Measurements from ENCODE around the gene RFESD.

DNA sequence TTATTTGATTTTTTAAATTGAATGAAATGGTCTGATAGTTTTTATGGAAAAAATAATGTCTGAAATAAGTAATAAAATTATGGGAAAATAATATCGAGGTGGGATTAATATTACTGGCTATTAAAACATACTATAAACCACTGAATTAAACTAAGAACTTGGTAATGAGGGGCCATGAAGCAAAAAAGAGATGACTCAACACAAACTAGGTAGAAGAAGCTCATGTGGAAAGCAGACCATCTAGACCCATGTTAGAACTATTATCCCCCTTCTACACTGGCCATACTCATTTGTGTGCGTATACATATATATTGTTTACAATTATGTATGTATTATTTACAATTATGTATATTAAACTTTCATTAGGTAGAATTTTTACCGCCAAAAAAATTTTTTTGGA lies 35.2 kb upstream of the RFESD start:
- TF ChIP-seq POLR2A (IDR thresholded peaks at IDR 0.05), result no peak
- TF ChIP-seq CTCF (IDR thresholded peaks at IDR 0.05), result no peak
